B cell (primary cell): ENCODE measurements around the gene NUP210. TPM values are rescaled to one million over a fixed set of nuclear protein-coding genes. Genes with fewer than 3 reads are reported as not detected.

ENCODE experiments used
- ATAC-seq: fragments of 200-7000 bp; cut with Tn5 transposase; one replicate; pipeline ENCODE4 v1.10.0; 2021; ENCODE audit warnings: low read depth, mild to moderate bottlenecking, moderate number of reproducible peaks, moderate library complexity
- CTCF ChIA-PET: fragments of 350-600 bp; sonication (Branson Sonifier 250); formaldehyde crosslinking; loops from one replicate; lab custom pipeline; 2021; ENCODE audit warnings: antibody characterized with exemption, inconsistent platforms; lab: Charles Lee
- POLR2A ChIA-PET: fragments of 350-600 bp; sonication (Branson Sonifier 250); formaldehyde crosslinking; loops from one replicate; lab custom pipeline; 2021; ENCODE audit warnings: antibody characterized with exemption; lab: Charles Lee
- DNase-seq: peaks from one replicate; pipeline ENCODE4 v3.0.0; 2013
- H2AFZ ChIP-seq: 2 replicates; pipeline ENCODE4 v1.6.1; 2012; ENCODE audit warnings: mild to moderate bottlenecking, low read depth, low read length; ENCODE audit not compliant: insufficient read depth, poor library complexity, severe bottlenecking
- H3K27ac ChIP-seq, 2 donors: 1 replicate in 1 of 2; 2 replicates in 1 of 2; pipeline ENCODE4 v1.5.1; 2012 to 2013; ENCODE audit warnings: low read length in 2 of 2, mild to moderate bottlenecking in 2 of 2, moderate library complexity in 1 of 2
- H3K27me3 ChIP-seq, 4 experiments: fragments of 200-600 bp in 1 of 4; sonication (generic) in 1 of 4; replicated peaks in 1 of 4; 1 replicate in 2 of 4; 2 replicates in 2 of 4; pipeline versions ENCODE4 v1.6.1 to v1.7.0; 2013 to 2016; ENCODE audit warnings: low read length in 3 of 4, mild to moderate bottlenecking in 2 of 4, mixed read lengths in 1 of 4, moderate library complexity in 1 of 4; ENCODE audit not compliant: insufficient read depth in 4 of 4, control insufficient read depth in 3 of 4; ENCODE audit errors: control extremely low read depth in 1 of 4
- H3K36me3 ChIP-seq, 2 experiments: replicated peaks in 1 of 2; 1 replicate in 1 of 2; 2 replicates in 1 of 2; pipeline versions ENCODE4 v1.6.1 to v1.7.1; 2013; ENCODE audit warnings: low read length in 1 of 2; ENCODE audit not compliant: insufficient read depth in 2 of 2, control insufficient read depth in 1 of 2; ENCODE audit errors: control extremely low read depth in 1 of 2, extremely low read depth in 1 of 2
- H3K4me1 ChIP-seq, 2 donors: fragments of 200-600 bp in 1 of 2; sonication (generic) in 1 of 2; 1 replicate in 1 of 2; 2 replicates in 1 of 2; pipeline versions ENCODE4 v1.5.1 to v1.6.1; 2013 to 2017; ENCODE audit warnings: low read length in 2 of 2; ENCODE audit not compliant: control insufficient read depth in 2 of 2, insufficient read depth in 2 of 2
- H3K4me2 ChIP-seq: replicated peaks from 2 replicates; pipeline ENCODE3; 2012; ENCODE audit warnings: mild to moderate bottlenecking, low read depth, low read length; ENCODE audit not compliant: poor library complexity, severe bottlenecking
- H3K4me3 ChIP-seq, 5 experiments: fragments of 200-600 bp in 1 of 5; sonication (generic) in 1 of 5; 1 replicate in 3 of 5; 2 replicates in 2 of 5; pipeline versions ENCODE4 v1.5.1 to v1.7.0; 2011 to 2016; ENCODE audit warnings: low read length in 4 of 5, mild to moderate bottlenecking in 4 of 5, low read depth in 2 of 5, control low read depth in 1 of 5, moderate library complexity in 1 of 5; ENCODE audit not compliant: insufficient read depth in 1 of 5; ENCODE audit errors: control extremely low read depth in 1 of 5, extremely low read depth in 1 of 5
- H3K79me2 ChIP-seq: fragments of 200-600 bp; sonication (generic); one replicate; pipeline ENCODE4 v1.6.0; 2016; ENCODE audit warnings: low read length; ENCODE audit not compliant: control insufficient read depth, insufficient read depth
- H3K9ac ChIP-seq: fragments of 200-600 bp; sonication (generic); 2 replicates; pipeline ENCODE4 v1.6.1; 2017; ENCODE audit warnings: mild to moderate bottlenecking, low read length, moderate library complexity
- H3K9me3 ChIP-seq, 3 donors: one replicate each; pipeline versions ENCODE4 v1.6.1 to v1.7.1; 2013; ENCODE audit warnings: low read length in 2 of 3; ENCODE audit not compliant: control insufficient read depth in 2 of 3, insufficient read depth in 1 of 3; ENCODE audit errors: control extremely low read depth in 1 of 3
- H4K20me1 ChIP-seq: 2 replicates; pipeline ENCODE4 v1.6.0; 2012; ENCODE audit warnings: mild to moderate bottlenecking, low read length; ENCODE audit not compliant: insufficient read depth, control insufficient read depth, poor library complexity, severe bottlenecking
- H3K27ac Mint-ChIP-seq: one replicate; pipeline ENCODE4 v1.8.0; 2021; ENCODE audit warnings: mixed read lengths
- H3K27me3 Mint-ChIP-seq: one replicate; pipeline ENCODE4 v1.8.0; 2021; ENCODE audit warnings: mixed read lengths
- H3K4me1 Mint-ChIP-seq: one replicate; pipeline ENCODE4 v1.8.0; 2021; ENCODE audit warnings: mixed read lengths
- H3K4me3 Mint-ChIP-seq: one replicate; pipeline ENCODE4 v1.8.0; 2021; ENCODE audit warnings: mixed read lengths
- H3K9me3 Mint-ChIP-seq: one replicate; pipeline ENCODE4 v1.8.0; 2022; ENCODE audit warnings: mixed read lengths; ENCODE audit not compliant: insufficient read depth
- CTCF ChIP-seq: fragments of 200-600 bp; IDR thresholded peaks from one replicate; pipeline ENCODE4 v1.8.0; 2022; ENCODE audit warnings: antibody characterized with exemption, mild to moderate bottlenecking
- EZH2 ChIP-seq: IDR thresholded peaks from 2 replicates; pipeline ENCODE4 v1.6.1; 2012; ENCODE audit warnings: borderline replicate concordance, low read depth, mild to moderate bottlenecking, moderate library complexity, low read length; ENCODE audit not compliant: insufficient read depth, poor library complexity, severe bottlenecking
- WGBS: methylation state at CpG from one replicate; pipeline ENCODE4 v1.1.5; 2013; ENCODE audit warnings: missing lambda C conversion rate; ENCODE audit not compliant: insufficient coverage; 5-methylcytosine and 5-hydroxymethylcytosine counted together
- intact Hi-C: fragments of 100-400 bp; cut with micrococcal nuclease; formaldehyde crosslinking; loops from one replicate; pipeline ENCODE4 v1.10.0; 2022
- polyA plus RNA-seq: library from polyadenylated mRNA; depleted of rRNA; stranded (reverse); fragments of >200 nt; gene quantifications from 2 replicates; pipeline ENCODE4 v1.2.3, GENCODE V29; 2012
- total RNA-seq, 2 donors: library from RNA; stranded (reverse); fragments of 120-200 nt in 1 of 2; gene quantifications; 1 replicate in 1 of 2; 2 replicates in 1 of 2; pipeline versions ENCODE4 v1.2.3 to v1.2.4, GENCODE V29; 2013 to 2022

The NUP210 gene
- total and polyA plus RNA-seq, 2 donors (not counting 1 experiment from before 2014, with no cell fraction given), result 114 to 159 TPM

- TF ChIP-seq CTCF (no peak), EZH2 (no peak)
- H3K27me3 ChIP-seq, result no peaks in the 10 kb centered on the region
- POLR2A ChIA-PET, result no interaction called here
- no peak overlapping the region for H3K4me3 Mint-ChIP-seq
- peaks cover 97% of the 10 kb centered on the region for H4K20me1 ChIP-seq
- H3K27ac ChIP-seq, result peak overlapping the region in 1 of 2 donors; percentile 45
- H3K27me3 Mint-ChIP-seq, result no peaks in the 10 kb centered on the region
- no peak overlapping the region for H3K9ac ChIP-seq
- peaks cover 3 to 31% of the 10 kb centered on the region in 2 experiments for H3K36me3 ChIP-seq
- no peak overlapping the region for H3K4me3 ChIP-seq
- ATAC-seq (no peak), DNase-seq (no peak)
- no peak overlapping the region for H3K4me2 ChIP-seq
- H3K4me1 Mint-ChIP-seq, result peaks cover 38% of the 10 kb centered on the region
- intact Hi-C loops, result no loop called here
- no peak overlapping the region for H2AFZ ChIP-seq
- H3K9me3 Mint-ChIP-seq, result peaks cover 4% of the 10 kb centered on the region
- peaks cover 0 to 4% of the 10 kb centered on the region in 2 donors for H3K4me1 ChIP-seq
- peaks cover 100% of the 10 kb centered on the region for H3K79me2 ChIP-seq
- H3K27ac Mint-ChIP-seq, result peak overlapping the region; percentile 51
- CTCF ChIA-PET, result interaction anchor here (1.1 to 10.3 kb wide), 2 partner anchors 48 to 57 kb away, joined by 3 to 52 read pairs; no protein-coding TSS in a partner anchor
- peaks cover 4 to 36% (median 23%) of the 10 kb centered on the region in 3 donors for H3K9me3 ChIP-seq
- 99% methylated on average over 9 of the region's 9 CpGs for WGBS
These were observed 15.3 kb downstream of the NUP210 start for GRCh38 chr3:13404626-13405452.

GRCh38 chr3:13403847-13404246 lies 16.3 kb downstream of the NUP210 start:
- Mint-ChIP-seq H3K27me3 (no peaks in the 10 kb centered on the region), H3K9me3 (peaks cover 4% of the 10 kb centered on the region), H3K27ac (no peak overlapping the region), H3K4me3 (no peak overlapping the region), H3K4me1 (peaks cover 38% of the 10 kb centered on the region)
- Histone ChIP-seq H2AFZ (no peak overlapping the region), H3K4me2 (no peak overlapping the region), H3K4me3 (no peak overlapping the region), H3K9ac (no peak overlapping the region), H3K9me3 (peaks cover 4 to 33% (median 21%) of the 10 kb centered on the region in 3 donors), H3K27me3 (no peaks in the 10 kb centered on the region), H3K4me1 (peaks cover 0 to 4% of the 10 kb centered on the region in 2 donors), H3K79me2 (peaks cover 100% of the 10 kb centered on the region), H3K36me3 (peaks cover 3 to 31% of the 10 kb centered on the region in 2 experiments), H3K27ac (no peak overlapping the region), H4K20me1 (peaks cover 97% of the 10 kb centered on the region)
- TF ChIP-seq CTCF (no peak), EZH2 (no peak)
- ATAC-seq (no peak), DNase-seq (no peak)
- POLR2A ChIA-PET, result interaction anchor here (0.6 kb wide), 1 partner anchor 9 kb away, joined by 3 read pairs; no protein-coding TSS in a partner anchor
- 78% methylated on average over 5 of the region's 6 CpGs for WGBS
- CTCF ChIA-PET, result interaction anchor here (2.6 kb wide), 1 partner anchor 48 kb away, joined by 10 read pairs; no protein-coding TSS in a partner anchor
- intact Hi-C loops, result no loop called here
